ENCODE data around the gene COX19.
"Not testable (repeated sequence)": the region's sequence is repeated elsewhere in the genome, so short reads cannot be mapped to it uniquely, and the experiment has no call there.

Gene COX19

GRCh38 chr7:1011297-1012003 is 36.1 kb upstream of the COX19 start:
- DNase-seq (ENCODE audit: low read depth, low spot score) = no peak

- DNase-seq (ENCODE audit: low read depth, low spot score) = no peak
Observed at GRCh38 chr7:1010226-1010625, 34.9 kb upstream of the COX19 start.

DNA sequence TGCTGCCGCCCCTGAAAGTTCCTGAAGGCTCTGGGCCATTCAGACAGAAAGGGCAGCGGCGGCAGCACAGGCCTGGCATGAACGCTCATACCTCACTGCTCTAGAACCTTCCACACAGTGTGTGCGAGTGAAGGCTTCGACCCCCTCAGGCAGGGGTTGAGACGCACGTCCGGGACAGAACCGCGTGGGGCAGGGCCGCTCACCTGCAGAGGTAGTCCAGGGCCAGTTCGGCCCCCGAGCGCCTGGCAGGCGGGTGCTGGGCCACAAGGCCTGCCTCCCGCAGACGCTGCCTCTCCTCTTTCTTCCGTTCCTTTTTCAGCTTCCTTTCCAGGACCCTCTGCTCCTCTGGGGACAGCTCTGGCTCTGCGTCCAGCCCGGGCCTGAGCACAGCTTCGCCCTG is 34.4 kb upstream of the COX19 start:
- no peak for DNase-seq (ENCODE audit: low read depth, low spot score)

GRCh38 chr7:1008733-1009363 is 33.5 kb upstream of the COX19 start:
- DNase-seq (ENCODE audit: low read depth, low spot score) = no peak

DNA sequence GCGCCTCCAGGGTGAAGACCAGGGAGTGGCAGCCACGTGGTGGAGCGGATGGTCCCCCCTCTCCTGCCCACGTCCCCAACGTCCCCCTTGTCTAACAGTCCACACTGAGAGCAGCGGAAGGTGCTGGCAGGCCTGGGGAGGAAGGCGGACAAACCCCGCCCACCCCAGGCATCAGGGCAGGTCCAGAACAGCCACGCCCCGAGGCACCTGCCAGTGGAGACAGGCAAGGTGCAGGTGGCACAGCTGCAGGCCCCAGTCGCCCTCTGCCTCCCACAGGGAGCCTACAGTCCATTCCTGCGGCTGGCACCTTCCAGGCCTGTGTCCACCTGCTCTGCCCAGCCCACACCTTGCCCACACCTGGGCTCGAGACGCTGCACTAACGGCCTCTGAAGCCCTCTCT is 32.6 kb upstream of the COX19 start:
- DNase-seq (ENCODE audit: low read depth, low spot score) = no peak

DNA sequence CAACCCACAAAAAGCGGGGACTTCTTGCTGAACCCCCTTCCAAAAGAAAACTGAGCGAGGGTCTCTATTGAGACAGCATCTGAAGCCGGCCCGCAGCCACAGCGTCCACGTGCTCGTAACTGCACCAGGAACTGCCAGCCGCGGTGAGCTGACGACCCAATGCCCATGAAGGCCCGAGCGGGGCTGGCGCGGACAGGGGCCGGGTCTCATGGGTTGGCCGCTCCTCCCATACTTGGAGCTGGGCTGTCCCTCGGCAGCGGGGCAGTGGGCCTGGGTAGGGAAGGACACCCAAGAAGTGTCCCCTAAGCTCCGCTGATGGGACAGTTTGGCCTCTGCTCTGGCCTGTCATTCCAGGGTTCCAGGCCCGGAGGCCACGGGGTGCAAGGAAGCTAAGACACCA is 30.0 kb upstream of the COX19 start:
- no peak for DNase-seq (ENCODE audit: low read depth, low spot score)

- no peak for DNase-seq (ENCODE audit: low read depth, low spot score)
Observed at GRCh38 chr7:1004018-1004852, 28.9 kb upstream of the COX19 start.

GRCh38 chr7:1002445-1002844 is 27.1 kb upstream of the COX19 start:
- not testable (repeated sequence) for DNase-seq (ENCODE audit: low read depth, low spot score)

GRCh38 chr7:1002026-1002425 is 26.7 kb upstream of the COX19 start:
- DNase-seq (ENCODE audit: low read depth, low spot score) = not testable (repeated sequence)

GRCh38 chr7:1001069-1001770 is 25.9 kb upstream of the COX19 start:
- DNase-seq (ENCODE audit: low read depth, low spot score) = not testable (repeated sequence)

GRCh38 chr7:999941-1000935 is 24.9 kb upstream of the COX19 start:
- DNase-seq (ENCODE audit: low read depth, low spot score) = no peak

DNA sequence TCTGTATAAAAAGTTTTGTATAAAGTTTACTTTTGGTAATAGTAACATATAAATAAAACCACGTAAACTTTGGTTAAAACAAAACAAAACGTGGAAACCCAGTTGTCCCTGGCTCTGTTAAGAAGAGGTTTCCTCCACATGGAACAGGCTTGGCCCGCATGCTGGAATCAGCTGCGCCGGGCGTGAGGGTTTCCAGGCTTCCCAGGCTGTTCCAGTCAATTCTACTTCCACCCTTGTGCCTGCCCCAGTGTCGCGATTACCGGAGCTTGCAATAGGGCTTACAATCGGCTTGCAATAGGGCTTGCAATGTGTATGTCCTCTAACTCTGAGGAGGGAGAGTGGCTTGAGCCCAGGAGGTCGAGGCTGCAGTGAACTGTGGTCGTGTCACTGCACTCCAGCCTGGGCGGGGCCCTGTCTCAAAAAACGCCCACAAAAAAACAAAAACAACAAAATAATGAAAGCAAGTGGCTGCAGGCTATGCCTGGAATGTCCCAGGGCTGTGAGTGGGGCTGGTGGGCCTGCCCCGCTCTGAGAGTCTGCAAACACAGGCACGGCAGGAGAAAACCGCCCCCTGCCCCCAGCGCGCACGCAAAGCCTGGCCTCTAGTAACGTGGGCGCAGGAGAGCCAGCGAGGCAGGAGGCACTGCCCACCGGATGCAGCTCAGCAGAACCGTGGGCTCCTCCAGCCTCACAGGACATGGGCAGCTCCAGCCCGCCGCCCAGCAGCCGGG is 24.0 kb upstream of the COX19 start:
- no peak for DNase-seq (ENCODE audit: low read depth, low spot score)

DNA sequence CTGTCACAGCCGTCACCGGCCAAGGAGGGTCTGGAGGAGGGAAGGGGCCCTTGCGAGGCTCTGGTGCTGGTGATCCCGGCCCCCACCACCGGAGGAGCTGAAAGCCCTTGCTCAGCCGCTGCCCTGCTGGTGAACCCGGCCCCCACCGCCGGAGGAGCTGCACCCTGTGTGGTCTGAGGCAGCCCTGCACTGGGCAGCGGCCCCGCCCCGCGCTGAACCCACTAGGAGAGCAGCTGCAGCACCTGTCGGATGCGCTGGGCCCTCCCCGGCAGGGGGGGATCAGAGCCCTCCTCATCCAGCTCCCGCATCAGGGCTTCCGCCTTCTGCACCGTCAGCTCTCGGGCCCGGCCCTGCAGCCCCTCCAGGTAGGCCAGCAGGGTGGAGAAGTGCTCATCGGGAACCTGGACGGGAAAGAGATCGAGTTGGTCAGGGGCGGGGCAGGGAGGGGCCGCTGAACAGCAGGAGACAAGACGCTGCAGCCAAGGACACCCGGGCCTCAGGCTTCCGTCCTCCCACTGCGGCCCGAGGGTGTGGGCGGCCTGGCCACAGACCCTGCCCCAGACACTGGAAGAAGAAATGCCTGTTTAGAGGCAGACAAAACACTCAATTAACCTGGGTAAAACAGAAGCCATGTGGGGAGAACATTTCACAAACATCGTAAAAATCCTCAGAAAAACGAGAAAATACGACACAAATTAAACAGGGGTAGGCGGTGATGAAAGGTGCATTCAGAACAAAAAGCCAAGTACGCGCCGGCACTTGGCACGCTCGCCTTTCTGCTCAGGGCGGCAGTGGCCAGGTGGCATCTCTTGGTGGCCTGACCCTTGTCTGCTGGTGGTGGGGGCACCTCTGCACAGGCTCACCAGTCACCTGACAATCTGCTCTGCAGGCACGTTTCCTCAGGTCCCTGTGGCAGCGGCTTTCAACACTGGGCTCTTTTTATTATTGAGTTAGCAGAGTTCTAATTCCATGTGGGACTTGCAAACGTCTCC is 22.4 kb upstream of the COX19 start:
- DNase-seq (ENCODE audit: low read depth, low spot score) = no peak

DNA sequence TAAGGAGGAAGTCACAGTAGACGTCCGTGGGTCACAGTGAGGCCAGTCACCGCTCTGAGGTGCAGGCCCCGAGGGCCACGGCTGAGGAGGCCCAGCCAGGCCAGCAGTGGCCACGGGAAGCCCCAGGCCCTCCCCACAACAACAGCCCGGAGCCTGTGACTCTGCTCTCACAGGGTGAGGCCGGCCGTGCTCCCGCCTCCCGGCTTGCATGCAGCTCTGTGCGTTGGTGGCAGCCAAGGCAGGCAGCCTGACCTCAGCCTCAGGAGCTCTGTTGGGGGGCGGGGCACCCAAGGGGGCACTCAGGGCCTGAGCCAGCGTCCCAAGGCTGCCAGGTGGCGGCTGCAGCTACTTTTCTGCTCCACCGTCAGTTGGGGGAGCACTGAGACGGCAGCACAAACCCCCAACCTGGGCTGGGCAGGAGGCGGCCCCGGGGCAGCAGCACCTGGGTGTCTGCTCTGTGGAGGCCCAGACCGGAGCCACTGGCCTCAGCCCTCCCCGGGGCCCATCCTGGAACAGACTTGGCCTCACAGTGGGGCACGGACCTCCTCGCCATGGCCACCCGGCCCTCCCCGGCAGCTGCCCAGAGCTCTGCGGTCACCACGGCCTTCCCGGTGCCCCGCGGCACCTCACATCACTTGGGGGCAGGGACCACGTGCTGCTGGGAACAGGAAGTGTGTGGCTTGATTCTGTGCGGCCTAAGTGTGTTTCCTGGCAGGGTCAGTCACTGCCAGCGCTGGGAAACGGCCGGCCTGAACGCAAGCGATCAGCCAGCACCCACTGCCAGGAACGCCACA is 20.9 kb upstream of the COX19 start:
- DNase-seq (ENCODE audit: low read depth, low spot score) = no peak

GRCh38 chr7:995571-995970 is 20.2 kb upstream of the COX19 start:
- no peak for DNase-seq (ENCODE audit: low read depth, low spot score)

DNA sequence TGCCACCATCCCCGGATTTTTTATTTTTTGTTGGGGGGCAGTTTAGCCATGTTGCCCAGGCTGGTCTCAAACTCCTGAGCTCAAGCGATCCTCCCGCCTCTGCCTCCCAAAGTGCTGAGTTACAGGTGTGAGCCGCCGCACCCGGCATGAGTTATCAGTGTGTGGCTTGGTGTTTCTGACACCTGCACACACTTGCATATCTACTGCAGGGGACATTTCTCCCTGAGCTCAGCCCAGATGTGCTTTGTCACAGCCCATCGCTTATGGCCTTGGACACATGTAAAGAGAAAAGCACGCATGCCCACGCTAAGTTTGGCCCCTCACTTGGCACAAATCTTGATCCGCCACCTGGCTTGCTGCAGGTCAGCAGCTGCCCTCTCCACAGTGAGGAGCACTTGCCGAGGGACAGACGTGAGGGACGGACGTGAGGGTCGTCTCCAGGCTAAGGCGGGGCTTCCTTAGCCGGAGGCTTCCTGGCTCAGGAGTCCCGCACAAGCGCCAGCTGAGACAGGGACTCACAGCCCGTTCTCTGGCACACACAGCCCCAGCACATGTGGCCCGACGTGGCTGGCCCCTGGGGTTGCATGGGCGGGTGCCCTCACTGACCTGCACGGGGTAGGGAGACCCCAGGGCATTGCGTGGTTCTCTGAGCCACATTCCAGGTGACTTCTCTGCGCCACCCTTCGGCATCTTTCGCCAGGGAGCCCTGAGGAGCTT is 19.4 kb upstream of the COX19 start:
- DNase-seq (ENCODE audit: low read depth, low spot score) = no peak
